HepG2 (cell line): ENCODE measurements around the gene ATPAF1. TPM values are rescaled to one million over a fixed set of nuclear protein-coding genes. Genes with fewer than 3 reads are reported as not detected.

Experiments
- ATAC-seq: fragments of 200-7000 bp; cut with Tn5 transposase; 3 replicates; pipeline ENCODE4 v1.9.1; 2020; ENCODE audit warnings: mild to moderate bottlenecking, moderate library complexity
- BruUV-seq: library from RNA; stranded (reverse); fragments of 400-500 nt; replicated peaks from 2 replicates; lab custom pipeline; 2021; lab: Mats Ljungman, UMichigan
- CTCF ChIA-PET: fragments of 300-600 bp; formaldehyde crosslinking; extraction: SDS; loops from one replicate; lab custom pipeline; 2021; ENCODE audit warnings: low total read pairs, inconsistent platforms, low intra/inter-chr PET ratio; lab: Yijun Ruan, JAX
- POLR2A ChIA-PET: fragments of 350-600 bp; sonication (Branson Sonifier 250); formaldehyde crosslinking; loops from one replicate; lab custom pipeline; 2020; ENCODE audit warnings: antibody characterized with exemption, inconsistent platforms; lab: Yijun Ruan, JAX
- DNase-seq: peaks from one replicate; pipeline ENCODE4 v3.0.0-alpha.2; 2015; ENCODE audit warnings: low spot score
- FAIRE-seq: peaks from 3 replicates; lab custom pipeline; 2011; peaks lifted over from hg19 to GRCh38; lab: Jason Lieb, UNC
- H2AFZ ChIP-seq: one replicate; pipeline ENCODE4 v1.6.1; 2011; ENCODE audit warnings: low read length, inconsistent platforms
- H3K27ac ChIP-seq: fragments of 300-600 bp; 3 replicates; pipeline ENCODE4 v1.8.0; 2011; ENCODE audit warnings: mixed run types, mild to moderate bottlenecking, mixed read lengths, low read length, inconsistent platforms; ENCODE audit not compliant: insufficient read depth; ENCODE audit errors: extremely low read length
- H3K27me3 ChIP-seq, 2 experiments: fragments of 200-600 bp in 1 of 2; 2 replicates in 1 of 2; 3 replicates in 1 of 2; pipeline versions ENCODE4 v1.6.0 to v1.8.0; 2011; ENCODE audit warnings: low read length in 2 of 2, mild to moderate bottlenecking in 2 of 2, moderate library complexity in 2 of 2, inconsistent platforms in 1 of 2; ENCODE audit not compliant: insufficient read depth in 2 of 2, control insufficient read depth in 1 of 2
- H3K36me3 ChIP-seq, 2 experiments: fragments of 200-600 bp in 1 of 2; replicated peaks in 1 of 2; 2 replicates in 1 of 2; 3 replicates in 1 of 2; pipeline versions ENCODE4 v1.5.1 to v1.8.0; 2011; ENCODE audit warnings: low read length in 2 of 2, inconsistent platforms in 1 of 2; ENCODE audit not compliant: insufficient read depth in 2 of 2, control insufficient read depth in 1 of 2
- H3K4me1 ChIP-seq: 2 replicates; pipeline ENCODE4 v1.5.1; 2012; ENCODE audit warnings: low read length, inconsistent platforms; ENCODE audit not compliant: insufficient read depth
- H3K4me2 ChIP-seq: 2 replicates; pipeline ENCODE4 v1.6.0; 2011; ENCODE audit warnings: low read depth, low read length, inconsistent platforms
- H3K4me3 ChIP-seq, 3 experiments: fragments of 200-600 bp in 1 of 3; sonication (generic), shearing (Covaris generic) in 1 of 3; replicated peaks in 1 of 3; 2 replicates each; pipeline ENCODE4 v1.5.1; 2011 to 2016; ENCODE audit warnings: low read length in 3 of 3, inconsistent platforms in 2 of 3, low read depth in 2 of 3, mild to moderate bottlenecking in 2 of 3, control low read depth in 1 of 3, mixed read lengths in 1 of 3; ENCODE audit not compliant: insufficient read depth in 1 of 3
- H3K79me2 ChIP-seq: one replicate; pipeline ENCODE4 v1.6.1; 2011; ENCODE audit warnings: low read length, inconsistent platforms; ENCODE audit not compliant: insufficient read depth
- H3K9ac ChIP-seq: 2 replicates; pipeline ENCODE4 v1.6.0; 2011; ENCODE audit warnings: mild to moderate bottlenecking, low read depth, low read length, inconsistent platforms; ENCODE audit not compliant: insufficient read depth
- H3K9me3 ChIP-seq: 2 replicates; pipeline ENCODE4 v1.5.1; 2012; ENCODE audit warnings: mild to moderate bottlenecking, low read length
- H4K20me1 ChIP-seq: 2 replicates; pipeline ENCODE4 v1.6.0; 2011; ENCODE audit warnings: inconsistent platforms, mild to moderate bottlenecking, low read length, moderate library complexity; ENCODE audit not compliant: insufficient read depth
- ATF7-NPFF ChIP-seq: sonication (generic); formaldehyde crosslinking; IDR thresholded peaks from 2 replicates; pipeline ENCODE4 v1.8.1; 2023; ENCODE audit warnings: mild to moderate bottlenecking, low read depth, missing genetic modification reagents, moderate library complexity
- FOXC1 ChIP-seq: sonication (generic); formaldehyde crosslinking; IDR thresholded peaks from 2 replicates; pipeline ENCODE4 v1.8.0; 2022; ENCODE audit warnings: mild to moderate bottlenecking, missing genetic modification reagents, borderline replicate concordance
- MYC ChIP-seq: sonication (generic); formaldehyde crosslinking; IDR thresholded peaks from 2 replicates; pipeline ENCODE4 v1.9.0; 2021; ENCODE audit warnings: missing genetic modification reagents, borderline replicate concordance
- RARG ChIP-seq: sonication (generic); formaldehyde crosslinking; IDR thresholded peaks from 2 replicates; pipeline ENCODE4 v1.4.0; 2020; ENCODE audit warnings: low read depth, mild to moderate bottlenecking, missing genetic modification reagents
- SOX5 ChIP-seq: IDR thresholded peaks from 2 replicates; pipeline ENCODE4 v1.6.1; 2016; ENCODE audit warnings: borderline replicate concordance
- SRY ChIP-seq: sonication (generic); formaldehyde crosslinking; IDR thresholded peaks from 2 replicates; pipeline ENCODE4 v1.8.0; 2022; ENCODE audit warnings: mild to moderate bottlenecking, missing genetic modification reagents
- TOE1 ChIP-seq: sonication (generic); formaldehyde crosslinking; IDR thresholded peaks from 2 replicates; pipeline ENCODE4 v1.4.0; 2020; ENCODE audit warnings: mild to moderate bottlenecking, missing genetic modification reagents
- TP53 ChIP-seq: sonication (generic); formaldehyde crosslinking; conservative IDR thresholded peaks from 2 replicates; pipeline ENCODE4 v1.4.0; 2020; ENCODE audit warnings: missing genetic modification reagents
- YY1 ChIP-seq: IDR thresholded peaks from 2 replicates; pipeline ENCODE4 v1.6.1; 2011; ENCODE audit warnings: low read length, low read depth, moderate library complexity, mild to moderate bottlenecking; ENCODE audit not compliant: insufficient read depth, insufficient replicate concordance
- ZNF12 ChIP-seq: sonication (generic); formaldehyde crosslinking; IDR thresholded peaks from 2 replicates; pipeline ENCODE4 v1.5.0; 2020; ENCODE audit warnings: missing genetic modification reagents
- ZNF207 ChIP-seq: fragments of 450-650 bp; IDR thresholded peaks from 2 replicates; pipeline ENCODE4 v1.6.1; 2016; ENCODE audit warnings: antibody characterized with exemption, borderline replicate concordance
- ZNF773 ChIP-seq: sonication (generic); formaldehyde crosslinking; IDR thresholded peaks from 2 replicates; pipeline ENCODE4 v1.4.0; 2020; ENCODE audit warnings: missing genetic modification reagents, borderline replicate concordance
- ZSCAN21 ChIP-seq: sonication (generic); formaldehyde crosslinking; IDR thresholded peaks from 2 replicates; pipeline ENCODE4 v1.8.0; 2022; ENCODE audit warnings: mild to moderate bottlenecking, missing genetic modification reagents, moderate library complexity, borderline replicate concordance
- WGBS: methylation state at CpG from one replicate; pipeline ENCODE4 v1.1.6; 2017; ENCODE audit warnings: low lambda C conversion rate; 5-methylcytosine and 5-hydroxymethylcytosine counted together
- in situ Hi-C: cut with HindIII; loops from 2 replicates; pipeline ENCODE4 v1.10.0; 2017; ENCODE audit warnings: low pct_unique_long_range_greater_than_20kb; ENCODE audit not compliant: extremely low pct_ligation_motif_present
- intact Hi-C: fragments of 100-400 bp; cut with micrococcal nuclease; formaldehyde crosslinking; loops from one replicate; pipeline ENCODE4 v1.10.0; 2022; ENCODE audit not compliant: unreplicated experiment
- polyA plus RNA-seq, 8 experiments: library from polyadenylated mRNA; depleted of rRNA in 3 of 8; stranded (reverse) in 7 of 8; unstranded in 1 of 8; fragments of >200 nt; fragmentation: Illumina TruSeq in 4 of 8; extraction: Trizol in 4 of 8; gene quantifications; 2 replicates each; pipeline versions ENCODE4 v1.2.1 to v1.2.3, GENCODE V29; 2011 to 2016; ENCODE audit warnings: low read depth in 4 of 8, missing spikeins in 1 of 8, mixed read lengths in 1 of 8; ENCODE audit not compliant: insufficient read depth in 1 of 8
- total RNA-seq, 5 experiments: library from RNA; depleted of rRNA; stranded (reverse); fragments of >200 nt; fragmentation: Illumina TruSeq; extraction: Trizol; gene quantifications; 2 replicates each; pipeline ENCODE4 v1.2.3, GENCODE V29; 2016; ENCODE audit warnings: low read depth in 1 of 5
- TF ChIP-seq, protein P1 (sequence below): sonication (generic); formaldehyde crosslinking; IDR thresholded peaks from 2 replicates; pipeline ENCODE4 v1.5.0; 2020; ENCODE audit warnings: mild to moderate bottlenecking, missing genetic modification reagents
- TF ChIP-seq, protein P2 (sequence below): sonication (generic); formaldehyde crosslinking; IDR thresholded peaks from 2 replicates; pipeline ENCODE4 v1.4.0; 2020; ENCODE audit warnings: missing genetic modification reagents
- TF ChIP-seq, protein P3 (sequence below): sonication (generic); formaldehyde crosslinking; IDR thresholded peaks from 2 replicates; pipeline ENCODE4 v1.8.0; 2022; ENCODE audit warnings: missing genetic modification reagents, low read depth, mild to moderate bottlenecking, borderline replicate concordance

Gene ATPAF1
- total and polyA plus RNA-seq, 2 of the 13 experiments (the other 11 are each of a cell fraction or from before 2014, with no cell fraction given), result 66.6 to 76.7 TPM

DNA sequence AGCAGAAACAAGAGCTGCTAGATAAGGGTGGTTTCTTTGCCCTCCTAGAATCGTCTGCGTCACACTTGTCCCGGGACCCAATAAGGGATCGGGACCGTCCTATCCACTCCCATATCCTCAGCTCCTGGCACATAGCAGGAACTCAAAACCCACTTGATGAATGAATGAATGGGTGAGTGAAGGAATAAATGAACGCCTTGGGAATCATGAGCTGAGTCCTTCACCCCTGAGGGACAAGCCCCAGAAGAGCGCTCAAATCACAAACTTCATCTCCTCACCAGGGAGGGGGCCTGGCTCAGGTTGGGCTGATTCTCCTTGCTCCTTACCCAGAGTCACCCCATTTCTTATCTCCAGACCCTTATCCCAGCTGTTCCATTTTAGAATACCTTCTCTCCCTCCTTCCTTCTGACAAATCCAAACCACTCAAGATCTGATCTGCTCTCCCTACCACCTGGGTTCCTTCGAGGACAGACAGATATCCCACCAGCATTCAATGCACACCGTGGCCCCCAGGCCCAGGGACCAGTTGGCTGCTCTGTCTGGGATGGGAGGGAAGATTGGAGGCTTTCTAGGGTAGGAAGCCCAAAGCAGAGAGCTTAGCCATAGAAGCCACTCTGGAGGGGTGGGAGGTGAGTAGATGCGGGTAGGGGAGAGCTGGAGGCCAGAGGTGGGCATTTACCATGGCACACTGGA lies 50.9 kb downstream of the ATPAF1 start:
- Histone ChIP-seq H3K4me3 (peak overlapping the region; percentile 59 to 83 (median 78)), H3K27me3 (no peaks in the 10 kb centered on the region; a peak in 1 of 5 replicates), H3K4me1 (peaks cover 38% of the 10 kb centered on the region), H2AFZ (peak overlapping the region; percentile 48), H3K4me2 (peak overlapping the region; percentile 94), H3K27ac (no peak overlapping the region), H3K9me3 (no peaks in the 10 kb centered on the region), H3K36me3 (no peaks in the 10 kb centered on the region), H3K79me2 (no peaks in the 10 kb centered on the region), H4K20me1 (no peaks in the 10 kb centered on the region), H3K9ac (peak overlapping the region; percentile 61)
- DNase-seq (no peak), ATAC-seq (peak; percentile 7), FAIRE-seq (no peak)
- POLR2A ChIA-PET, result interaction anchor here (0.7 to 6.2 kb wide), 10 partner anchors 10 to 716 kb away, joined by 3 to 79 read pairs (median 4); partner anchors contain the start of genes ATPAF1, CMPK1 and MKNK1
- intact Hi-C loops (loop anchor here (10.0 kb wide), 1 partner anchor 48 kb away; the partner anchor contains the start of gene ATPAF1), in situ Hi-C loops (loop anchor here (5.0 kb wide), 1 partner anchor 105 kb away; no protein-coding TSS in a partner anchor)
- BruUV-seq, result TSS peak; percentile 60
- WGBS, result 33% methylated on average over 10 of the region's 10 CpGs
- CTCF ChIA-PET, result no interaction called here
- no peak for TF ChIP-seq RARG (CRISPR knock-in tag)
- no peak; the same call in 1 of the 2 replicates for TF ChIP-seq ATF7-NPFF
- TF ChIP-seq TP53 (CRISPR knock-in tag), result no peak
- no peak for TF ChIP-seq ZNF773
- no peak for TF ChIP-seq ZSCAN21 (CRISPR knock-in tag)
- 0 out of 2 replicates have a peak, but pooled peaks have one; percentile 16 for TF ChIP-seq FOXC1 (CRISPR knock-in tag)
- no peak for TF ChIP-seq TOE1 (CRISPR knock-in tag)
- no peak for TF ChIP-seq SOX5 (CRISPR knock-in tag)
- no peak for TF ChIP-seq YY1
- TF ChIP-seq ZNF12 (CRISPR knock-in tag), result no peak
- peak; percentile 29; the same call in 1 of the 2 replicates for TF ChIP-seq MYC (CRISPR knock-in tag)
- TF ChIP-seq, protein P1, sequence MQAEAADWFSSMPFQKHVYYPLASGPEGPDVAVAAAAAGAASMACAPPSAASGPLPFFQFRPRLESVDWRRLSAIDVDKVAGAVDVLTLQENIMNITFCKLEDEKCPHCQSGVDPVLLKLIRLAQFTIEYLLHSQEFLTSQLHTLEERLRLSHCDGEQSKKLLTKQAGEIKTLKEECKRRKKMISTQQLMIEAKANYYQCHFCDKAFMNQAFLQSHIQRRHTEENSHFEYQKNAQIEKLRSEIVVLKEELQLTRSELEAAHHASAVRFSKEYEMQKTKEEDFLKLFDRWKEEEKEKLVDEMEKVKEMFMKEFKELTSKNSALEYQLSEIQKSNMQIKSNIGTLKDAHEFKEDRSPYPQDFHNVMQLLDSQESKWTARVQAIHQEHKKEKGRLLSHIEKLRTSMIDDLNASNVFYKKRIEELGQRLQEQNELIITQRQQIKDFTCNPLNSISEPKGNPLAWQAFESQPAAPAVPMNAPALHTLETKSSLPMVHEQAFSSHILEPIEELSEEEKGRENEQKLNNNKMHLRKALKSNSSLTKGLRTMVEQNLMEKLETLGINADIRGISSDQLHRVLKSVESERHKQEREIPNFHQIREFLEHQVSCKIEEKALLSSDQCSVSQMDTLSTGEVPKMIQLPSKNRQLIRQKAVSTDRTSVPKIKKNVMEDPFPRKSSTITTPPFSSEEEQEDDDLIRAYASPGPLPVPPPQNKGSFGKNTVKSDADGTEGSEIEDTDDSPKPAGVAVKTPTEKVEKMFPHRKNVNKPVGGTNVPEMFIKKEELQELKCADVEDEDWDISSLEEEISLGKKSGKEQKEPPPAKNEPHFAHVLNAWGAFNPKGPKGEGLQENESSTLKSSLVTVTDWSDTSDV, result no peak
- TF ChIP-seq, protein P2, sequence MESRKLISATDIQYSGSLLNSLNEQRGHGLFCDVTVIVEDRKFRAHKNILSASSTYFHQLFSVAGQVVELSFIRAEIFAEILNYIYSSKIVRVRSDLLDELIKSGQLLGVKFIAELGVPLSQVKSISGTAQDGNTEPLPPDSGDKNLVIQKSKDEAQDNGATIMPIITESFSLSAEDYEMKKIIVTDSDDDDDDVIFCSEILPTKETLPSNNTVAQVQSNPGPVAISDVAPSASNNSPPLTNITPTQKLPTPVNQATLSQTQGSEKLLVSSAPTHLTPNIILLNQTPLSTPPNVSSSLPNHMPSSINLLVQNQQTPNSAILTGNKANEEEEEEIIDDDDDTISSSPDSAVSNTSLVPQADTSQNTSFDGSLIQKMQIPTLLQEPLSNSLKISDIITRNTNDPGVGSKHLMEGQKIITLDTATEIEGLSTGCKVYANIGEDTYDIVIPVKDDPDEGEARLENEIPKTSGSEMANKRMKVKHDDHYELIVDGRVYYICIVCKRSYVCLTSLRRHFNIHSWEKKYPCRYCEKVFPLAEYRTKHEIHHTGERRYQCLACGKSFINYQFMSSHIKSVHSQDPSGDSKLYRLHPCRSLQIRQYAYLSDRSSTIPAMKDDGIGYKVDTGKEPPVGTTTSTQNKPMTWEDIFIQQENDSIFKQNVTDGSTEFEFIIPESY (CRISPR knock-in tag), result no peak
- TF ChIP-seq, protein P3, sequence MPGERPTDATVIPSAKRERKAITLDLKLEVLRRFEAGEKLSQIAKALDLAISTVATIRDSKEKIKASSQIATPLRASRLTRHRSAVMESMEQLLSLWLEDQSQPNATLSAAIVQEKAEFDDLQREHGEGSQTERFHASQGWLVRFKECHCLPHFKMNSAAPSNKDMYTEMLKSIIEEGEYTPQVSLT (CRISPR knock-in tag), result no peak
- no peak for TF ChIP-seq ZNF207
- TF ChIP-seq SRY (CRISPR knock-in tag), result no peak
